ENCODE results near the gene GLP2R.

The GLP2R gene

GRCh38 chr17:9824797-9825338, 856 bp upstream of the GLP2R start:
- H3K4me1 ChIP-seq (ENCODE audit: insufficient read depth, low read length): no peaks in the 10 kb centered on the region

GRCh38 chr17:9828296-9829295, 2.9 kb downstream of the GLP2R start:
- Histone ChIP-seq H3K9ac (ENCODE audit: low read depth, low read length) (no peak overlapping the region), H3K36me3 (ENCODE audit: insufficient read depth, low read length) (no peaks in the 10 kb centered on the region)

More at GRCh38 chr17:9824797-9825338, 856 bp upstream of the GLP2R start:
- Histone ChIP-seq H3K36me3 (ENCODE audit: insufficient read depth, low read length) (no peaks in the 10 kb centered on the region), H3K9me3 (ENCODE audit: control insufficient read depth, insufficient read depth, low read length) (no peaks in the 10 kb centered on the region), H3K9ac (ENCODE audit: low read depth, low read length) (no peak overlapping the region)

GRCh38 chr17:9829343-9829742, 3.6 kb downstream of the GLP2R start:
- no peaks in the 10 kb centered on the region for H3K4me1 ChIP-seq (ENCODE audit: insufficient read depth, low read length)
- H3K9me3 ChIP-seq (ENCODE audit: control insufficient read depth, insufficient read depth, low read length): no peaks in the 10 kb centered on the region
- H3K36me3 ChIP-seq (ENCODE audit: insufficient read depth, low read length): no peaks in the 10 kb centered on the region
- H3K9ac ChIP-seq (ENCODE audit: low read depth, low read length): no peak overlapping the region

More at GRCh38 chr17:9828296-9829295, 2.9 kb downstream of the GLP2R start:
- Histone ChIP-seq H3K9me3 (ENCODE audit: control insufficient read depth, insufficient read depth, low read length) (no peaks in the 10 kb centered on the region), H3K4me1 (ENCODE audit: insufficient read depth, low read length) (no peaks in the 10 kb centered on the region)

- no peak overlapping the region for H3K9ac ChIP-seq (ENCODE audit: low read depth, low read length)
- no peaks in the 10 kb centered on the region for H3K9me3 ChIP-seq (ENCODE audit: control insufficient read depth, insufficient read depth, low read length)
- no peaks in the 10 kb centered on the region for H3K4me1 ChIP-seq (ENCODE audit: insufficient read depth, low read length)
- no peaks in the 10 kb centered on the region for H3K36me3 ChIP-seq (ENCODE audit: insufficient read depth, low read length)
These were observed 5.0 kb downstream of the GLP2R start for GRCh38 chr17:9830711-9831110.

- Histone ChIP-seq H3K4me1 (ENCODE audit: insufficient read depth, low read length) (peaks cover 1% of the 10 kb centered on the region; the same call in 1 of the 2 replicates), H3K9ac (ENCODE audit: low read depth, low read length) (no peak overlapping the region), H3K36me3 (ENCODE audit: insufficient read depth, low read length) (no peaks in the 10 kb centered on the region), H3K9me3 (ENCODE audit: control insufficient read depth, insufficient read depth, low read length) (no peaks in the 10 kb centered on the region)
These were observed 8.2 kb downstream of the GLP2R start for GRCh38 chr17:9833922-9834321.

- H3K9ac ChIP-seq (ENCODE audit: low read depth, low read length): no peak overlapping the region; the same call in 1 of the 2 replicates
- no peaks in the 10 kb centered on the region for H3K36me3 ChIP-seq (ENCODE audit: insufficient read depth, low read length)
- peaks cover 4% of the 10 kb centered on the region; the same call in 1 of the 2 replicates for H3K4me1 ChIP-seq (ENCODE audit: insufficient read depth, low read length)
- H3K9me3 ChIP-seq (ENCODE audit: control insufficient read depth, insufficient read depth, low read length): no peaks in the 10 kb centered on the region
These were observed 12.1 kb downstream of the GLP2R start for GRCh38 chr17:9837551-9838471.

- no peak overlapping the region for H3K9ac ChIP-seq (ENCODE audit: low read depth, low read length)
- H3K9me3 ChIP-seq (ENCODE audit: control insufficient read depth, insufficient read depth, low read length): no peaks in the 10 kb centered on the region
These were observed 13.7 kb downstream of the GLP2R start for GRCh38 chr17:9839433-9839832.

GRCh38 chr17:9842057-9842758, 16.5 kb downstream of the GLP2R start:
- peaks cover 4% of the 10 kb centered on the region; the same call in 1 of the 2 replicates for H3K4me1 ChIP-seq (ENCODE audit: insufficient read depth, low read length)
- H3K36me3 ChIP-seq (ENCODE audit: insufficient read depth, low read length): no peaks in the 10 kb centered on the region

More at GRCh38 chr17:9839433-9839832, 13.7 kb downstream of the GLP2R start:
- H3K36me3 ChIP-seq (ENCODE audit: insufficient read depth, low read length): no peaks in the 10 kb centered on the region
- H3K4me1 ChIP-seq (ENCODE audit: insufficient read depth, low read length): peaks cover 4% of the 10 kb centered on the region; the same call in 1 of the 2 replicates

GRCh38 chr17:9843152-9844010, 17.7 kb downstream of the GLP2R start:
- Histone ChIP-seq H3K36me3 (ENCODE audit: insufficient read depth, low read length) (no peaks in the 10 kb centered on the region), H3K9ac (ENCODE audit: low read depth, low read length) (no peak overlapping the region), H3K9me3 (ENCODE audit: control insufficient read depth, insufficient read depth, low read length) (no peaks in the 10 kb centered on the region), H3K4me1 (ENCODE audit: insufficient read depth, low read length) (peaks cover 4% of the 10 kb centered on the region; the same call in 1 of the 2 replicates)

More at GRCh38 chr17:9842057-9842758, 16.5 kb downstream of the GLP2R start:
- Histone ChIP-seq H3K9me3 (ENCODE audit: control insufficient read depth, insufficient read depth, low read length) (no peaks in the 10 kb centered on the region), H3K9ac (ENCODE audit: low read depth, low read length) (no peak overlapping the region)

- Histone ChIP-seq H3K9me3 (ENCODE audit: control insufficient read depth, insufficient read depth, low read length) (no peaks in the 10 kb centered on the region), H3K4me1 (ENCODE audit: insufficient read depth, low read length) (peaks cover under 1% of the 10 kb centered on the region; the same call in 1 of the 2 replicates), H3K9ac (ENCODE audit: low read depth, low read length) (no peak overlapping the region), H3K36me3 (ENCODE audit: insufficient read depth, low read length) (no peaks in the 10 kb centered on the region)
These were observed 18.4 kb downstream of the GLP2R start for GRCh38 chr17:9844153-9844552.

GRCh38 chr17:9845306-9845705, 19.6 kb downstream of the GLP2R start:
- no peaks in the 10 kb centered on the region for H3K9me3 ChIP-seq (ENCODE audit: control insufficient read depth, insufficient read depth, low read length)
- H3K9ac ChIP-seq (ENCODE audit: low read depth, low read length): no peak overlapping the region
- H3K4me1 ChIP-seq (ENCODE audit: insufficient read depth, low read length): no peaks in the 10 kb centered on the region
- no peaks in the 10 kb centered on the region for H3K36me3 ChIP-seq (ENCODE audit: insufficient read depth, low read length)

GRCh38 chr17:9850151-9850550, 24.4 kb downstream of the GLP2R start:
- H3K36me3 ChIP-seq (ENCODE audit: insufficient read depth, low read length): no peaks in the 10 kb centered on the region
- H3K4me1 ChIP-seq (ENCODE audit: insufficient read depth, low read length): no peaks in the 10 kb centered on the region
- H3K9ac ChIP-seq (ENCODE audit: low read depth, low read length): no peak overlapping the region
- H3K9me3 ChIP-seq (ENCODE audit: control insufficient read depth, insufficient read depth, low read length): no peaks in the 10 kb centered on the region

GRCh38 chr17:9854255-9854654, 28.5 kb downstream of the GLP2R start:
- H3K4me1 ChIP-seq (ENCODE audit: insufficient read depth, low read length): no peaks in the 10 kb centered on the region
- no peaks in the 10 kb centered on the region for H3K9me3 ChIP-seq (ENCODE audit: control insufficient read depth, insufficient read depth, low read length)
- no peaks in the 10 kb centered on the region for H3K36me3 ChIP-seq (ENCODE audit: insufficient read depth, low read length)
- H3K9ac ChIP-seq (ENCODE audit: low read depth, low read length): no peak overlapping the region
